Stimulated activated CD8-positive, alpha-beta memory T cell treated with anti-CD3 and anti-CD28 coated beads, Interleukin-15, amount 100 ng/mL, for 24 hours (primary cell): ENCODE results near the gene TECTA.

Experiments
- DNase-seq: peaks from one replicate; pipeline ENCODE4 v3.0.0-alpha.2; 2020; ENCODE audit warnings: low read depth

The TECTA gene, protein sequence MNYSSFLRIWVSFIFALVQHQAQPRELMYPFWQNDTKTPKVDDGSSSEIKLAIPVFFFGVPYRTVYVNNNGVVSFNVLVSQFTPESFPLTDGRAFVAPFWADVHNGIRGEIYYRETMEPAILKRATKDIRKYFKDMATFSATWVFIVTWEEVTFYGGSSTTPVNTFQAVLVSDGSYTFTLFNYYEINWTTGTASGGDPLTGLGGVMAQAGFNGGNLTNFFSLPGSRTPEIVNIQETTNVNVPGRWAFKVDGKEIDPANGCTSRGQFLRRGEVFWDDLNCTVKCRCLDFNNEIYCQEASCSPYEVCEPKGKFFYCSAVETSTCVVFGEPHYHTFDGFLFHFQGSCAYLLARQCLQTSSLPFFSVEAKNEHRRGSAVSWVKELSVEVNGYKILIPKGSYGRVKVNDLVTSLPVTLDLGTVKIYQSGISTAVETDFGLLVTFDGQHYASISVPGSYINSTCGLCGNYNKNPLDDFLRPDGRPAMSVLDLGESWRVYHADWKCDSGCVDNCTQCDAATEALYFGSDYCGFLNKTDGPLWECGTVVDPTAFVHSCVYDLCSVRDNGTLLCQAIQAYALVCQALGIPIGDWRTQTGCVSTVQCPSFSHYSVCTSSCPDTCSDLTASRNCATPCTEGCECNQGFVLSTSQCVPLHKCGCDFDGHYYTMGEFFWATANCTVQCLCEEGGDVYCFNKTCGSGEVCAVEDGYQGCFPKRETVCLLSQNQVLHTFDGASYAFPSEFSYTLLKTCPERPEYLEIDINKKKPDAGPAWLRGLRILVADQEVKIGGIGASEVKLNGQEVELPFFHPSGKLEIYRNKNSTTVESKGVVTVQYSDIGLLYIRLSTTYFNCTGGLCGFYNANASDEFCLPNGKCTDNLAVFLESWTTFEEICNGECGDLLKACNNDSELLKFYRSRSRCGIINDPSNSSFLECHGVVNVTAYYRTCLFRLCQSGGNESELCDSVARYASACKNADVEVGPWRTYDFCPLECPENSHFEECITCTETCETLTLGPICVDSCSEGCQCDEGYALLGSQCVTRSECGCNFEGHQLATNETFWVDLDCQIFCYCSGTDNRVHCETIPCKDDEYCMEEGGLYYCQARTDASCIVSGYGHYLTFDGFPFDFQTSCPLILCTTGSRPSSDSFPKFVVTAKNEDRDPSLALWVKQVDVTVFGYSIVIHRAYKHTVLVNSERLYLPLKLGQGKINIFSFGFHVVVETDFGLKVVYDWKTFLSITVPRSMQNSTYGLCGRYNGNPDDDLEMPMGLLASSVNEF (N-terminal part only)

DNA sequence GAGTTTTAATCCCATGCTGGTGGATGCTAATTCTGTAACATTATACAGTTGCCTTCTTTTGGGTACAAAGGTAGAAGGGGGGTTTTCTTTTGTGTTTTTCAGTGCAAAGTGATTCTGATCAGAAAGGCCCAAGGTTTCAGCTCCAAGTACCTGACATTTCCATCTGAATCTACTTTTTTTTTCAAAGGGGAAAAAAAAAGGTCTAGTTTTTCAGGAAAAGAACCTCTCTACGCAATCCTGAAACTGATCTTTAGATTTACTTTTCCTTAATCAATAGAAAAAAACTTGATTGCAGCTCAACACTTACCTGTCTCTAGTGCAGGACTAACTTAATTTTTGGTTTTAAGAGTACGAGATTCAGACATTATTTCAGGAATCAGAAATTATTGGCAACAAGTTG is at the start of gene TECTA:
Gene TECTA, plus strand, starts transcription at position 301 of the 400 bp plus-strand sequence. CDS start 1,423 bp downstream, outside the sequence.
- DNase-seq, result no peak

DNA sequence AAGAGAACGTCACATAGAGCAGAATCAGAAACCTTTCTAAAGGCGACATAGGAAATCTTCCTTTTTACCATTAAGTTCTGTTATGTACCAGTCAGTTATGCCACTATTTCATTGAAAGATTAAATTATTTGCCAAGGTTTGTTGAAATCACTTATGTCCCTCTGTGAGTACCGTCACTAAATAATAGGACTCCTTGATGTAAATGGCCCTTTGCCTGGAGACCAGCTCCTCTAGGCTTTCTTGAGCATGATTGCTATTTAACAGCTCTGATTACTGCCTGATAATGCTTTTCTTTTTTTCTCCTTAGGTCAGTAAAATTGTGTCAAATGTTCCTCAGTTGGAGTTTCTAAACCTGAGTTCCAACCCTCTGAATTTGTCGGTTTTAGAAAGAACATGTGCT is 47.8 kb upstream of the TECTA start:
- DNase-seq, result no peak

DNA sequence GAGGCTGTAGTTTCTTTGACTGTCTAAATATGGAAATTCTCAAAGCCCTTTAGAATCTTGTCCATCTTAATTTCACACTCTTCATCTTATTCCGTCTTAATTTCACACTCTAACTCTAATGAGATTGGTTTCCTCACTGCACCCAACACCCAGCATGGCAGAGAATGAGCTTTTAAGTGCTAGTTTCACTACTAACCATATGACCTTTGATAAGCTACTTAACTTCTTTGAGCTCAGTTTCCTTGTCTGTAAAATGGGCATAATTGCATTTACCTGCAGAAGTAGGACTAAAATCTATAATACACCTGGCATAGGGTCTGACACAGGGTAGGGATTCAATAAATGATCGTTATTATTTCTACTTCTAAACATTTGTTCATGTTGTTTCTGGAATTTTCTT is 46.8 kb upstream of the TECTA start:
- no peak for DNase-seq

DNA sequence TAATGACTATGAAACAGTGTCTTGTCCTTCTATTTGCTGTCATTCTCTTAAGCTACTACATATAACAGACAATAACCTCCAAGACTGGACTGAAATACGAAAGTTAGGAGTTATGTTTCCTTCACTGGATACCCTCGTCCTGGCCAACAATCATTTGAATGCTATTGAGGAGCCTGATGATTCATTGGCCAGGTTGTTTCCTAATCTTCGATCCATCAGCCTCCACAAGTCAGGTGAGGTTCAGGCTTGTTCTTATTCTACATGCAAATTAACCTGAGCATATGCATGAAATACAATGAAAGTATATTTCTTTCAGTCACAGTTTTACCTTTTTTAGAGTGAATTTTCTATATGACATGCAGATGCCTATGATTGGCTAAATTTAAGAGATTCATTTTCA is 46.0 kb upstream of the TECTA start:
- no peak for DNase-seq

DNA sequence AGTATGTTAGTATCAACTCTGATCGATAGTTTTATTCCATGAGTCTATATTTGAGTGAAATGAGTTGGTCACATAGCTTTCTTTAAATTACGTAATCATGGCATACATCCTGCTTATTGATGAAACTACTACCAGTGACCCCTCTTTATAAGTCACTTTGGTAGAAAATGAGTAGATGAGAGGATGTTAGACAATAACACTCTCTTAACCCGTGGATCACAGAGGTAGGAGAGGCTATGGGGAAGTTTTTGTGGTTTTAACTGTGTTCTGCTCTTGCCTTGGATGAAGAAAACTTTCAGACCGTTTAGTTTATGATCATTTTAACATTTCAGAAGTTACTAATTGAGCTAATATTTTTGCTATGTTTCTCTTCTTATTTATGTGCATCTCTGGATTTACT is 43.1 kb upstream of the TECTA start:
- DNase-seq, result no peak

DNA sequence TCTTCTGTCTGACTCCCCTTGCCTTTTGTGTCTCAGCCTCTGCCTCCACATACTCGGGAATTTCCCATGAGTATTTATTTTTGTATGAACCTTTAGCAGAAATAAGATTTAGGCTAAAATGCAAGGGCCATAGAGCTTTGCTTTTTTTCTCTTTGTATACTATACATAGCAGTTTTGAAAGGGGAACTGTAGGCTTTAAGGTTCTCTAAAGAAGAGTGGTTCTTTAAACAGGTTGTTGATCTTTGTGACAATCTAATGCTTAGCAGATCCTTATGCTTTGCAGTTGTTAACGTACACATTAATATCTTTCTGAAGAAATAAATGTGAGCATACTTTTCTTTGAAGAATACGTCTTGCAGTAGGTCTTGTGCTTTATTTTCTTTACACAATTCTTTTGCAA is 42.1 kb upstream of the TECTA start:
- no peak for DNase-seq

DNA sequence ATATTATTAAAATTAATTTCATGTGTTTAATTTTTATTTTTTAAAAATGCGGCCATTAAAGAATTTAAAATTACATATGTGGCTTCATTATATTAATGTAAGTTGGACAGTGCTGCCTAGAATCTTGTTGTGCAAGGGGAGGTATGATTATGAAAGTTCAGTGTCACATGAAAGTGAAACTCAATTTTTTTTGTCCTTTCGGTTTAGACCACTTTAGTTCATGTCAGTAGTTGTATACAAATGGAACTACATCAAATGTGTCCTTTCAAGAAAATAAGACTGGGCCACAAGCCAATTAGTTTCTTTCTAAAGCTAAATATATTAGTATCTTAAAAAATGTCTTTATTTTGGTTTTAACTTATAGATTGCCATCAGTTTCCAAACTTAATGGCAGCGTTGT is 41.4 kb upstream of the TECTA start:
- DNase-seq, result no peak

DNA sequence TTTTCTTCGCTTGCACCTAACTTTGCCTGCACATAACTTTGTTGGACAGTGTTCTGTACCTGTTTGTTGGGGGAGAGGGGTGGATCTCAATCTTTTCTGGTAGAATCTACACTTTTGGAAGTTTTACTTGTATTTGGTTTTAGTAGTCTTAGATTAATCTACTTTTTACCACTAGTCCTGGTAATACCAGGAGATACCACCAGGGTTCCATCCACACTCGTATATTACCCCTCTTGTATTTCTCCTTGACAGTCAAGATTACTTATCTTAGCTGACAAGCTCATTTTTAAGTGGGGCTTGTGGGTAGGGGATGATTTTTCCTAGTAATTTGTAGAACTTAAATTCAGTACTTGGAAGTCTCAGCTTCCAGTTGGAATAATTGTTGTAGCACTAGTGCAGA is 37.3 kb upstream of the TECTA start:
- no peak for DNase-seq

DNA sequence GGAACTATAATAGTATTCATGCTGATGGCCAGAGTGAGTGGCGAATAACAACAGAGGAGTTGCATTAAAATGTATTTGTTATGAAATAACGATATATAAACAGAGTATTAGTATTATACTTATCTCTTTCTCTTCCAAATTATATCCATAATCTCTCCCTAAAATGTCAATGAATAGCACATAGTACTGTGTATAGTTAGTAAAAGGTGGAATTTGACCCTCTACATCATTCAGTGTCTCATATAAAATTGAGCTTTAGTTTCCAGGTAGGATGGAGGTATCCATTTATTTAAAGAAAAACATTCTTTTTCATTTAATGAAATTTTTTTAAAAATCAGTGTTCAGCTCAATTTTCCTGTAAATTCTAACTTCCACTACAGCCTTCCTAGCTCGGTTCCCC is 34.4 kb upstream of the TECTA start:
- no peak for DNase-seq

DNA sequence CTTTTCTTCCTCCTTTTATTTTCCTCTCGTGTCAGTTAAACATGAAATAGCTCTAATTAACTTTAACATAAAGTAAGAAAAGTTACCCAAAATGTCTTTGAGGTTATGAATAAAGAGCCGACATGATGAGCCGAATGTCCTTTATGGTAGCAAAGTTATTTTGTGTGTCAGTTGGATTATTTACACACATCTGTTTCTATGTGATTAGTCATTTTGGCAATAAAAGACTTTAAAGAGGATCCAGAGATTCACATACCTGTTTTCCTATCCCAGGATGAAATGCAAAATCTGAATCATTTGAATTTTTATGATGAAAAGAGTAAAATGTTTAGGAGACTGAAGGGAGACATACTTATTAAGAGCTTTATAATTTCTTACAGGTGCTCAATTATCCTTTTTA is 34.0 kb upstream of the TECTA start:
- DNase-seq, result no peak

DNA sequence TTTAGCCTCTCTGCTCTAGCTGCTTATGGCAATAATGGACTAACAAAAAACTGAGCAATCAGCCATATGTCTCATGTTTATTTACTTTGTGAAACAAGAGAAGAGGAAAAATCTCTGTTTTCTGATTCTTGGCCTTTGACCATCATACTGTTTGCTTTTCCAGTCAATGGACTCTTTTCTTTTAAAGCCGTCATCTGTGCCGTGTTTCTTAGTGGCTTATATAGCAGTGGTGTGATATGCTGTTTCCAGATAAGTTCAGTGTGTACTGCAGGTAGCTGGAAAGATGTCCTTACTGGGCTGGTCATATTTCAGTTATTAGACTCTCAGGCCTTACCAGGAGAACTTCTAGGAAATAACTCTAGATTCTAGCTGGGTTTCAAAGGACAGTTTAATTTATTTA is 33.6 kb upstream of the TECTA start:
- DNase-seq, result no peak

DNA sequence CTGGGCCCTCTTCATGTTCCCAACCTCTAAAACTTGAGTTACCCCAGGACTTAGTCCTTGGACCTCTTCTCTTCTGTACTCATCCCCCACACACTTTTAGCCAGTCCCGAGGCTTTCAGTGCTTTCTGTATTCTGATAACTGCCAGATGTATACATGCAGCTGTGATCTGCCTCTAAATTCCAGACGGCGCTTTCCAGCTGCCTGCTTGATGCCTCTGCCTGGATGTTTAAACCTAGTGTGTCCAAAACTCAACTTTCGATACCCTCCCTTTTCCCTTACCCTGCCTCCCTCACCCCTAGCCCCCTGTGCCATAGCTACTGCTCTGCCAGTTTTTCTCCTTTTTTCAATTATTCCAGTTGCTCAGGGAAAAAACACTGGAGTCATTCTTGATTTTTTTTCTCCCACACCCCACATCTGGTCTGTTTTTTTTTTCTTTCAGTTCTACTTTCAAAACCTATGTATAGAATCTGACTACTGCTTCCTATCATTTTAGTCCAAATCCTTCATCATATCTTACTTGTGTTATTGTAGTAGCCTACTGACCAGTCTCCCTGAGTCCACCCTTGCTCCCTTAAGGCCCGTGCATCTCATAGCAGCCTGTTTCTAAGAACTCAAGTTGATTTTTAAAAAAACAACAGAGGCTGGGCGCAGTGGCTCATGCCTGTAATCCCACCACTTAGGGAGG is 32.9 kb upstream of the TECTA start:
- DNase-seq, result no peak

DNA sequence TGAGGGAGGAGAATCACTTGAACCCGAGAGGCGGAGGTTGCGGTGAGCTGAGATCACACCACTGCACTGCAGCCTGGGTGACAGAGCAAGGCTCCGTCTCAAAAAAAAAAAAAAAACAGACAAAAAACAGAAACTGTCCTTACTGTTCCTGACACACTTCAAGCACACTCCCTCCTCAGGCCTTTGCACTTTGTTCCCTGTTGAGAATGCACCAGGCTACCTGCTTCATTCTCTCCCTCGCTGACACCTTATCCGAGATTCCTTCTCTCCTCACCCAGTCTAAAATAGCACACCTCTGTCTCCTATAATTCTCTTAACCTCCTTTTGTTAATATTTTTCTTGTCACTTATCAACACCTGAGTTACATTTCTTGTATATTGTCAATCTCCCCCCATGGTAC is 32.3 kb upstream of the TECTA start:
- no peak for DNase-seq

DNA sequence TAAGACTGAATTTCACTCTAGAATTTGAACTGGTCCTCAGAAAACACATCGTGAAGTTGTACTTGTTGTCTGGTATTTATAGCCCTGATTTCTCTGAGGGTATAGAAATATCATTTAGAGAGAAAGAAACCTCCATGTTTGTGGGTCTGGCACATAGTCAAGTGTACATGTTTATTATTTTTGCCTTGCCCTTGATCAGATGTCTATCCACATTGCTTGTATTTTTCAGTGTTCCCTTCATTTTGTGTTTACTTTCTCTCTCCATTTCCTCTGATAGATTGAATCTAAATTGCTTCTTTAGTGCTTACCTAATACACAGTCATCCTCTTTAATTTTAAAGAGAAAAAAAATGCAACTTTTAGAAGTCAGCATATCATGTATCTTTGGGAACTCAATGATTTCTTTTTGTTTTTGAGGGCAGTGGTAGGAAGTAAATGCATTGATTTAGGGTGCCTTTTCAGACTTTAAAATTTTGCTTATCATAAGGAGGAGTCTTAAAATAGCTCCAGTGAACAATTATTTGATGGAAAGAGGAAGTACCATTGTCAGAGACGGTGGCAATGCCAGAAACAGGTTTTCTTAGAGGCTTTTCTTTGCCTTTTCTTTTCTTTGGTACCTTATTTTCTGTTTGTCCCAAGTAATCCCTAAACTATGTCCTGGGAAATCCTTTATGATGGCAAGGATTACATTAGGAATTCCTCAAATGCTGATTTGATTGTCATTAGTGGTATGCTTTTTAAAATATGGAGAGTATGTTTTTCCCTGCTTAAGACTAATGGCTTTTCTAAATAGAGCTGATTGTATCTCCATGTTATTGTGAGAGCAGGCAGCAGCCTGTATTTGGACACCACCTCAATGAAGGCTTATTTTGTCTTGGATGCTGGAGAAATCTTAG is 29.8 kb upstream of the TECTA start:
- no peak for DNase-seq

DNA sequence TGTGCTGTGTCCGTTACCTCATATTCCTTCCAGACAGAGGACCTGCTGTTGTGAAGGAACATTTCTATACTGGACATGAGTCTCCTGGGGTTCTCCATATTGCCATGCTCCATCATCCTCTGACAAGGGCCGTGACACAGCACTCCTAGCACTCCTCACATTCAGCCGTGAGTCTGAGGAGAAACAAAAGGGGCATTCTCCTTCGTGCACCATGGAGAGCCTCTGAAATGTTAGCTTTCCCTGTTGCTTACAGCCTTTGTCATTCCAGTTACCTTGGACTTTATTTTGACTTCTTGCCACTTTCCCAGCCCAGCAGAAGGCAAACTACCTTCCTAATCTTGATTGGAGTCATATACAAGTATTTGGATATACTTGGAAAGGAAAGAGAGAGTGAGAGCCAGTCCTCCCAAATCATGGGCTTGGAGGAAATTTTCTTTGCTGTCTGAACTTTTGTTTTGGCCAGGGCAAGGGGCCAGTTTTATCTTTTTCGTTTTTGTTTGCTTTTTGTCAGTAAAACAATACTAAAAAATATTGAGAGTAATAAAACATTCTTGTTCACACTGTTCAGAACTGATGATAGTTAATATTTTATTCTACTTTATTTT is 29.1 kb upstream of the TECTA start:
- DNase-seq, result no peak

DNA sequence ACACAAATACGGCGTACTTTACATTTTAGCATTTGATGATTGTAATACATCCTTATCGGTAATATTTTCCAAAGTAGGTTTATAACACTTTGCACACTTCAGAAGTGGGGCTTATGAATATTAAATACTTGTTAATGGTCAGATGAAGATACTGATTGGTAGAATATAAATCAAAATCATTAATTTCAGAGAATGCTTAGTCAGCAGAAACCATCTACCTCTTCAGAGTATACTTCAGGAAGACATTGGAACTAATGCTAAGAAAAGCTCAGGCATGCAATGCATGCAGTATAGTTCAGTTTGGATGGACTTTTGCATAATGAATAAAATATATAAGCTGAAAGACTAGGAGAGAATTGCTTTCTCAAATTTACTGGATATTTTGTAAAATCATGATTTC is 19.7 kb upstream of the TECTA start:
- no peak for DNase-seq

DNA sequence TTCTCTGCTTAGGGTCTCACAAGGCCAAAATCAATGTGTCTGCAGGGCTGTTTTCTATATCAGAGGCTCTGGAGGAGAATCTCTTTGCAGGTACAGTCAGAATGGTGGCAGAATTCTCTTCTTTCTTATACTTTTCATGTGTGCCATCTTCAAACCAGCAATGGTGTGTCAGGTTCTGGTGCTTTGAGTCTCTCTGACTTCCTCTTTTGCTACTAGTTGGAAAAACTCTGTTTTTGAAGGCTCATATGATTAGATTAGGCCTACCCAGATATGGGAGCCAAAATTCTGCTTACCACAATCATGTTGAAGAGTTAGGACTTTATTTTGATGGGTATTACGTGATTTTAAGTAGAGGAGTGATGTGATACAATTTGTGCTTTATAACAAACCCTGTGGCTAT is 18.8 kb upstream of the TECTA start:
- DNase-seq, result no peak

DNA sequence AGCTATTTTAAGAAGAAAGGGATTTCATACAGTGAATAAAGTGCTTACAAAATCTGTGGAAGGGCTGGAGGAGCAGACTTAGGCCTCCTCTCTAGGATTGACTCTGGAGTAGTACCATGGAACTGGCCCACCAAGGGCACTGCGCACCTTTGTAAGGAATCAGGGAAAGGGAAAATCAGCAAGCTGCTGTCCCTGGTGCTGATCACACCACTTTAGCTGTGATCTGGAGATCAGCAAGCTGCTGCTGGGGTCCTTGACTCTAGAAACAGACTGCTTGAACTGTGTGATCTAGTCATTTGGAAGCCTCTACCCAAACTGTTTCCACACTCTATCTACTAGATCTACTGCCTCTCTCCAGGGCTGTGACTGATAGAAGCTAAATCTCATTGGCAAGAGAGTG is 18.4 kb upstream of the TECTA start:
- no peak for DNase-seq

DNA sequence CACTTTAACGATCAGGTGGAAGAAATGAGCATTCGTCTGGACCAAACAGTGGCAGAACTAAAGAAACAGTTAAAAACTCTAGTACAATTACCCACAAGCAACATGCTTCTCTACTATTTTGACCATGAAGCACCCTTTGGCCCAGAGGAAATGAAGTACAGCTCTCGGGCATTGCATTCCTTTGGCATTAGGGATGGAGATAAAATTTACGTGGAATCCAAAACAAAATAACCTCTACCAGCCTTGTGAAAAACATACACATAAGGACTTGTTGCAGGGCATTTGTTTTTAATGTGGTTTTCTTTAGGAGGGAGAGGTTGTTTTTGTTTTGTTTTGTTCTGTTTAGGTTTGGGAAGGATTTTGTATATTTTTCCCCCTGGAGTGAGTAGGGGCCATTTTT is 14.2 kb upstream of the TECTA start:
- DNase-seq, result no peak

DNA sequence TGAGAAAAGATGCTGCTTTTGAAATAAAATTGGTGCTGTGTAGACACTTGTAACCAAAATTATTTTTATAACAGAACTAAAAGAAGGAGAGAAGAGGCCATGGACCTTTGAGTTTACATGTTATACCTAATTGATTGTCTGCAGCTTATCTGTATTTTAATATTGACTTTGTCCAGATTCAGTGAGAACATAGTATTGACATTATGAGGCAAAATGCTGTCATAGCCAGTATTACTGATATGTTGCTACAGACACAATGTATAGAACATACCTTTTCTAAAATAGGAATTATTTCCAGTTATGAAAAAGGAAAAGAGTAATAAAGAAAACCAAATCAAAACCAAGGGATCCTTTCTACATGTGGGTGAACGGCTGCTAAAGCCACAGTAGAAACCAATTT is 11.5 kb upstream of the TECTA start:
- DNase-seq, result no peak
